Thymus (tissue), 11 donors: ENCODE results near the gene CCDC112. TPM values are rescaled to one million over a fixed set of nuclear protein-coding genes. Genes with fewer than 3 reads are reported as not detected.

ENCODE experiments used
- DNase-seq, 9 donors: peaks; one replicate each; pipeline ENCODE4 v3.0.0-alpha.2; 2013; ENCODE audit warnings: low spot score in 9 of 9, low read depth in 6 of 9, missing footprints in 1 of 9
- H3K27ac ChIP-seq, 2 donors: one replicate each; pipeline ENCODE4 v1.5.1; 2013; ENCODE audit warnings: control low read depth in 1 of 2, low read depth in 1 of 2, low read length in 1 of 2, mild to moderate bottlenecking in 1 of 2, moderate library complexity in 1 of 2
- H3K27me3 ChIP-seq, 2 donors: one replicate each; pipeline ENCODE4 v1.5.1; 2013; ENCODE audit warnings: low read length in 1 of 2; ENCODE audit not compliant: control insufficient read depth in 2 of 2, insufficient read depth in 1 of 2
- H3K36me3 ChIP-seq, 2 donors: one replicate each; pipeline ENCODE4 v1.5.1; 2013; ENCODE audit warnings: low read length in 1 of 2, mild to moderate bottlenecking in 1 of 2, moderate library complexity in 1 of 2; ENCODE audit not compliant: control insufficient read depth in 2 of 2, insufficient read depth in 2 of 2
- H3K4me1 ChIP-seq, 2 donors: one replicate each; pipeline ENCODE4 v1.5.1; 2013; ENCODE audit warnings: low read length in 2 of 2; ENCODE audit not compliant: control insufficient read depth in 2 of 2, insufficient read depth in 2 of 2
- H3K4me3 ChIP-seq, 2 donors: one replicate each; pipeline ENCODE4 v1.5.1; 2013; ENCODE audit warnings: low read length in 2 of 2, control low read depth in 1 of 2, mild to moderate bottlenecking in 1 of 2
- H3K9me3 ChIP-seq, 2 donors: one replicate each; pipeline ENCODE4 v1.5.1; 2013; ENCODE audit warnings: low read length in 1 of 2, mild to moderate bottlenecking in 1 of 2; ENCODE audit not compliant: control insufficient read depth in 2 of 2, insufficient read depth in 1 of 2
- WGBS: extraction: QIAGEN DNeasy Blood & Tissue Kit; methylation state at CpG from one replicate; pipeline ENCODE4 v1.1.7; 2013; 5-methylcytosine and 5-hydroxymethylcytosine counted together
- polyA plus RNA-seq: library from polyadenylated mRNA; stranded (reverse); fragments of 200-250 nt; gene quantifications from one replicate; pipeline ENCODE4 v1.2.3, GENCODE V29; 2013
- total RNA-seq: library from RNA; stranded (reverse); fragments of 120-200 nt; gene quantifications from one replicate; pipeline ENCODE4 v1.2.4, GENCODE V29; 2013
- donor health status: healthy.

The CCDC112 gene
- total and polyA plus RNA-seq, 2 donors, result 5.6 to 7.2 TPM

DNA sequence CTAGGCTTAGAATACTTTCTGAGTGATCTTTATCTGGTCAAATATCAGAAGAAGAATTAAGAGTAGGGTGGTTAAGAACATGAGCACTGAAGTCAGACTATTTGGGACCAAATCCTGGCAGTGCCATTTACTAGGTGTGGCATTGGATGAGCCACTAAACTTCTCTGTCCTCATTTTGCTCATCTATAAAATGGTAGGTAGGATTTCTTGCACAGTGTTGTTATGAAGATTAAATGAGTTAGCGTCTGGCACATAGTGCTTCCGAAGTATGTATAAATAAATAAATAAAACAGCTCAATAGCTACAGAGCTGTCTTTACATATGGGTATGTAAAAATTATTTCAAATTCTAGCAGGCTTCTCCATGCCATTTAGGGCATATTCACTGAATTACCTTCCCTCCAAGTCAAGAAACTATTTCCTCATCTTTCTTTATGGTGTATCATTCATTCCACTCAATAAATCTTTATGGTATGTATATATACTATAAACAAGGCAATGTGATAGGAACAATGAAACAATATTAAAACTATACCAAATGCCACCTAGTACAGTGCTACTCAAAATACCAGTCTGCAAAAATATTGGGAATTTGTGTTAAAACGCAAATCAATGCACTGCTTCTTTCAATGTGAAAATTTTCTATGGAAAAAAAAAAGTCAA is 24.0 kb downstream of the CCDC112 start:
- H3K27ac ChIP-seq, result no peak overlapping the region
- peaks cover 0 to 3% of the 10 kb centered on the region in 2 donors for H3K36me3 ChIP-seq
- H3K4me1 ChIP-seq, result no peaks in the 10 kb centered on the region
- H3K9me3 ChIP-seq, result no peaks in the 10 kb centered on the region
- DNase-seq, result no peak
- H3K27me3 ChIP-seq, result no peaks in the 10 kb centered on the region
- no peak overlapping the region for H3K4me3 ChIP-seq
- WGBS, result 90% methylated on average over 3 of the region's 3 CpGs

DNA sequence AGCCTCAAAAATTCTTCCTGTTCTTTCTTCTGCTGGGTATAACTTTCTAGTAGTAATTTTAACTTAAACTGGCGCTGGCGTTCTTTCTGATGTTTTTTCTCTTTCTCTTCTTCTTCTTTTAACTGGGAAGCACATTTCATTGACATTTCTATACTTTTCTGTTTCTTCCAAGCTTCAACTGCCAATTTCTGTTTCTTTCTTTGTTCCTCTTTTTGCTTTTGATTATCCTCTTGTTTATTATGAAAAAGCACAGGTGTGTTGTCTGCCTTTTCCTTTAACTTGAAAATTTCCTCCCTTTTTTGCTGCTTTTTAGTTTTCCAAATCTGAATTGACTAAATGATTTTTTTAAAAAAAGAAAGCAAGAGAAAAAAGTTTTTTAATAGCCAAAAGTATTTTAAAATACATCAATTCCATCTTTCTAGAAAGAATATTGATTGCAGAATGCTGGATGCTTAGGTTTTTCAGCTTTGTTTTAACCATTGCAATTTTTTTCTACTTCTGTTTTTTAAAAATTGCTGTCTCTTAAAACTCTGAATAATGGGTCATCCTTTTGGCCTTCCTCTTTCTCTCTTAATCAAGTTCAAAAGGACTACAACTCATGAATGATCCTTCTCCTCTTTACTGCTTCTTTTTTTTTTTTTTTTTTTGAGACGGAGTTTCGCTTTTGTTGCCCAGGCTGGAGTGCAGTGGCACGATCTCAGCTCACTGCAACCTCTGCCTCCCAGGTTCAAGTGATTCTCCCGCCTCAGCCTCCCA is 25.0 kb downstream of the CCDC112 start:
- WGBS, result 91% methylated on average over 6 of the region's 6 CpGs
- H3K4me3 ChIP-seq, result no peak overlapping the region
- peaks cover 0 to 3% of the 10 kb centered on the region in 2 donors for H3K36me3 ChIP-seq
- no peaks in the 10 kb centered on the region for H3K9me3 ChIP-seq
- H3K27ac ChIP-seq, result no peak overlapping the region
- no peaks in the 10 kb centered on the region for H3K4me1 ChIP-seq
- H3K27me3 ChIP-seq, result no peaks in the 10 kb centered on the region
- no peak for DNase-seq

DNA sequence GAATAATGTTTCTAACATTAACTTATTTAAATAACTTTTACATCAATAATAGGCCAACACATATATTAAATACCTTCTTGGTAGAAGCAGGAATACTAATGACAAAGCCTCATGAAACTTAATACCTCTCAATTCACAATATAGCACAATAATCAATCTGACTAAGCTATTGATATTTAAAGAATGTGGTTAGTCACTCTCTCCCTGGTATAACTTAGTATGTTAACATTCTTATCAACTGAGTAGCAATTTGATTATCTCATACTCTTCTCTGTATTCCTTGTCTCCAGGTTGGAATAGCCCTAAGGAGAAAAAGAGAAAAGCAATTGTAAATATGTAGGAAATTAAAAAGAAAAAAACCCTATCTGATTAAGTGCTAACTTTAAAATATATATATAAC is 28.8 kb downstream of the CCDC112 start:
- H3K27me3 ChIP-seq, result no peaks in the 10 kb centered on the region
- DNase-seq, result no peak

DNA sequence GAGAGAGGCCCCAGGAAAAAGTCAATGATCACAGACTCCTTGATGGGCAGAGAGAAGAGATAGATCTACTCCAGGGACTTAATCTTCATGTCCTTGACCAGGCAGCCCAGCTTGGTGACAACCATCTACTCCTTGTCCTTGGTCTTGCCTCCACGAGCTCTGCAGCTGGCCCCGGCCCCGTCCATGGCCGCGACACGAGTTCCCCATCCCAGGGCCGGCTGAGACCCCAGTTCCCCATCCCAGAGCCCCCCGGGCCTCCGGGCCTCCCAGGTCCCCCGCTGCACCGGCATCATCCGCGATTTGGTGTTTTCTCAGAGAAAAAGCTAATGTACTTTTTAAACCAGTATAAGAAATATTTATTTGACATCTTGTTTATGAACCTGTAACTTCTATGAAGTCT is 31.2 kb downstream of the CCDC112 start:
- peaks cover 9 to 13% of the 10 kb centered on the region in 2 donors for H3K4me1 ChIP-seq
- WGBS, result 97% methylated on average over 13 of the region's 13 CpGs
- no peak for DNase-seq
- no peaks in the 10 kb centered on the region for H3K27me3 ChIP-seq
- H3K4me3 ChIP-seq, result no peak overlapping the region
- no peaks in the 10 kb centered on the region for H3K9me3 ChIP-seq
- peaks cover 0 to 6% of the 10 kb centered on the region in 2 donors for H3K36me3 ChIP-seq
- no peak overlapping the region for H3K27ac ChIP-seq

More for the DNA sequence above, 28.8 kb downstream of the CCDC112 start:
- peaks cover 0 to 5% of the 10 kb centered on the region in 2 donors for H3K4me1 ChIP-seq
- no peaks in the 10 kb centered on the region for H3K9me3 ChIP-seq
- H3K27ac ChIP-seq, result no peak overlapping the region
- no peak overlapping the region for H3K4me3 ChIP-seq
- peaks cover 3 to 6% of the 10 kb centered on the region in 2 donors for H3K36me3 ChIP-seq

DNA sequence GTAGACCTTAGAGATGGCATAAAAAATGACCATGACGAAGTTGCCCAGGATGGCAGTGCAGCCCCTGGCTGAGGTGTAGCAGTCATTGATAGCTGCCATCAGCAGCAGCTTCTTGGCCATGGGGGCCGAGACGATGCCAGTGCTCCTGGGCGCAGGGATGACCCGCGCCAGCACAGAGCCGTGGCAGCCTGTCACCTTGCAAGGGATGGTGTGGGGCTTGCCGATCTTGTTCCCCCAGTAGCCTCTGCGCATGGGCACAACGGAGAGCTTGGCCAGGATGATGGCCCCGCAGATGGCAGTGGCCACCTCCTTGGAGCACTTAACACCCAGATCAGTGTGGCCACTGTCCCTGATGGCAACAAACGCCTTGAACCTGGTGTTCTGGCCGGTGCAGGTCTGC is 31.7 kb downstream of the CCDC112 start:
- no peaks in the 10 kb centered on the region for H3K9me3 ChIP-seq
- H3K27ac ChIP-seq, result no peak overlapping the region
- DNase-seq, result no peak
- H3K4me3 ChIP-seq, result no peak overlapping the region
- H3K36me3 ChIP-seq, result peaks cover 0 to 6% of the 10 kb centered on the region in 2 donors
- 97% methylated on average over 13 of the region's 13 CpGs for WGBS
- peaks cover 9 to 13% of the 10 kb centered on the region in 2 donors for H3K4me1 ChIP-seq
- H3K27me3 ChIP-seq, result no peaks in the 10 kb centered on the region

DNA sequence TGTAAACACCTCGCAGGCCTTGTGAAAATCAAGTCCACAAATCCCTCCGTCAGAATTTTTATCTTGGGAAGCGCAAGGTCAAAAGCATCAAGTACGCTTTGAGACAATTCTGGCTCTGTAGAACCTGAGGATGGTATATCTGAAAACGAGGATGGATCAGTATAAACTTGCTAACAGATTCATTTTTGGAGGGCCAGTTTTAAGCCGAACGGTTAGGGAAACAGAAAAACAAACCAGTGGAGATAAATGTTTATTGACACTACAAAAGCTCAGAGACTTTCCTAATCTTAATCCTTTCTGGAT is 33.4 kb downstream of the CCDC112 start:
- H3K27me3 ChIP-seq, result no peaks in the 10 kb centered on the region
- no peak for DNase-seq
- peak overlapping the region; percentile 75 to 80 for H3K27ac ChIP-seq
- peaks cover 0 to 6% of the 10 kb centered on the region in 2 donors for H3K36me3 ChIP-seq
- peak overlapping the region; percentile 82 to 95 for H3K4me3 ChIP-seq
- H3K9me3 ChIP-seq, result no peaks in the 10 kb centered on the region
- 78% methylated on average over 7 of the region's 7 CpGs for WGBS
- H3K4me1 ChIP-seq, result peaks cover 9 to 13% of the 10 kb centered on the region in 2 donors

DNA sequence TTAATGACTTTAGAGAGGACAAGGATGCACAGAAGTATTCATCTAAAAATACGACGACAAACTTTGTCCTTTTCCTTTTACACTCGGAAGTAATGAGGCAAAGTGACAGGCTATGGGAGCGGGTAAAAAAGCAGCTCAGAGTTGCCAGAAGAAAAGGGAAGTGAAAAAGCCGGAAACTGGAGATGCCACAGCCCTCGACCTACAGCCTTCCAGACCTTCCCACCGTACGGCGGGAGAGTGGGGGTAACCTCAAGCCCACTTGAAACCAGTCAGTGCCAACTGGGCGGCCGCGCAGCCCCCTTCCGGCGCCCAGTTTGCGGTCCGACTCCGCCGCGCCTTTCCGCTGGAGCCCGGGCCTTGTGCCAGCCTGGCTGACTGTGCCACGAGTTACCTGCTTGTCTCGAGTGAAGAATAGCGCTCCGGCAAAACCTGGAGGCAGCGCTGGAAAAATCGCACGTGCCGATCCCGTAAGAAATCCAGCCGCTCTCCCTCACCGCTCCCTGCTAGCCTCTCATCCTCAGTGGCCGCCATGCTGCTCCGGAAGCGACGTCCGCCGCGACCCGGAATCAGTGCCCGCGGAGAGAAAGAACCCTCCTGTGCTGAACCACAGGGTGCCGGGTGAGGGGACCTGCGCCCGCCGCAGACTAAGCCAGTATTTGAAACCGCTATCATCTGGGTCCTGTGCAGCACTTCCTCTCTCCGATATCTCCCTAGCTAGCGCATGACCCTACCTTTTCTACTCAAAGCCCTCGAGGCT is 34.0 kb downstream of the CCDC112 start, which contains the start of gene PGGT1B:
Gene PGGT1B, minus strand, starts transcription at position 557 of the 757 bp plus-strand sequence. Its CDS starts 26 bp downstream, at position 531.
- Histone ChIP-seq H3K9me3 (no peaks in the 10 kb centered on the region), H3K27me3 (no peaks in the 10 kb centered on the region), H3K27ac (peak within 1 kb of the TSS; percentile 77 to 80), H3K36me3 (peaks cover 0 to 6% of the 10 kb centered on the region in 2 donors), H3K4me1 (peaks cover 9 to 13% of the 10 kb centered on the region in 2 donors), H3K4me3 (peak within 1 kb of the TSS; percentile 82 to 95)
- DNase-seq, result peak; percentile 33 to 81 (median 56)
- under 1% methylated on average over 50 of the region's 50 CpGs for WGBS

DNA sequence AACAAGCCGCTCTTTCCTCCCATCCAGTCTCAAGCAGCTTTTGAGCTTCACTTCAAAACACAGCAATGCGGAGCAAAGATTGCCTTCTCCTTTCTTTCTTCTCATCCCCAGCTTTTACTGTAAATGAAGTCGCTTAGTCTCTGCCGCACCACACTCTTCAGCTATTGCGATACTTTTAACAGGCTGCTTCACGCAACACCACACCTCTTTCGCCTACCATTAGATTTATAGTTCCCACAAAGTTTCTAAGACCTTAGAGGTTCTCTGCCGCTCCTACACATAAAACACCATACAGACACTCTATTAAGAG is 34.5 kb downstream of the CCDC112 start:
- 11% methylated on average over 8 of the region's 8 CpGs for WGBS
- Histone ChIP-seq H3K4me1 (peaks cover 9 to 13% of the 10 kb centered on the region in 2 donors), H3K27ac (peak overlapping the region in 1 of 2 donors; percentile 80), H3K27me3 (no peaks in the 10 kb centered on the region), H3K36me3 (peaks cover 0 to 6% of the 10 kb centered on the region in 2 donors), H3K4me3 (peak overlapping the region; percentile 82 to 95), H3K9me3 (no peaks in the 10 kb centered on the region)
- peak in 3 of 9 donors; percentile 1 to 12 (median 4) for DNase-seq

DNA sequence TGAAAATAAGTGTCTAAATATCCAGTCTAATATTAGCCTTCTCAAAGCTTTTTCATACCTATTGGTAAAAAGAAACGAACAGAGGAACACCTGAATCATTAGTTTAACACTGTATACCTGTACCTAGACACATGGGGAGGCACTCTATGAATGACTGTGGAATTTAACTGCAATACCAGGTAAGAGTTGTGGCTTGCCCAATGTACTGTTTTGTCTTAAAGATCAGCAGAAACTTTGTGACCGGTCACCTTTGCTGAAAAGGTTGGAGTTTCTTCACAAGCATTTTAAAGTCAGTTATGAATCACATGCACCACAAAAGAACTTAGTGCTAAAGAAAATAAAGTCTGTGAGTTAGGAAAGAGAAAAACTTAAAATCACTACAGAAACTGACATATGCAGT is 36.2 kb downstream of the CCDC112 start:
- Histone ChIP-seq H3K9me3 (no peaks in the 10 kb centered on the region), H3K4me3 (no peak overlapping the region), H3K4me1 (peaks cover 9 to 13% of the 10 kb centered on the region in 2 donors), H3K27me3 (no peaks in the 10 kb centered on the region), H3K27ac (no peak overlapping the region), H3K36me3 (peaks cover 0 to 5% of the 10 kb centered on the region in 2 donors)
- DNase-seq, result no peak
- 95% methylated on average over 2 of the region's 2 CpGs for WGBS
